Tibial artery (tissue), 4 donors: ENCODE results near the gene MMAA.
"Not testable (repeated sequence)": the region's sequence is repeated elsewhere in the genome, so short reads cannot be mapped to it uniquely, and the experiment has no call there.

ENCODE experiments used
- DNase-seq, 2 donors: peaks; one replicate each; pipeline ENCODE4 v3.0.0-alpha.2; 2019
- H3K27ac ChIP-seq, 2 donors: fragments of 200-600 bp; sonication (generic) in 1 of 2; 1 replicate in 1 of 2; 2 replicates in 1 of 2; pipeline ENCODE4 v1.5.1; 2018 to 2019; ENCODE audit warnings: mild to moderate bottlenecking in 1 of 2
- H3K27me3 ChIP-seq, 2 donors: fragments of 200-600 bp; sonication (generic) in 1 of 2; one replicate each; pipeline versions ENCODE4 v1.5.1 to v1.6.0; 2016 to 2019
- H3K36me3 ChIP-seq, 3 donors: fragments of 200-600 bp; sonication (generic) in 2 of 3; one replicate each; pipeline ENCODE4 v1.5.1; 2016 to 2019; ENCODE audit warnings: mild to moderate bottlenecking in 2 of 3
- H3K4me1 ChIP-seq, 4 donors: fragments of 200-600 bp; sonication (generic) in 2 of 4; 1 replicate in 3 of 4; 2 replicates in 1 of 4; pipeline ENCODE4 v1.5.1; 2016 to 2019
- H3K4me3 ChIP-seq, 2 donors: fragments of 200-600 bp; sonication (generic) in 1 of 2; 1 replicate in 1 of 2; 2 replicates in 1 of 2; pipeline ENCODE4 v1.5.1; 2018 to 2019; ENCODE audit warnings: mild to moderate bottlenecking in 2 of 2
- H3K9me3 ChIP-seq, 3 donors: fragments of 200-600 bp; sonication (generic) in 1 of 3; one replicate each; pipeline ENCODE4 v1.5.1; 2016 to 2019
- intact Hi-C: fragments of 100-400 bp; cut with DNase I; formaldehyde crosslinking; loops from one replicate; pipeline ENCODE4 v1.15.0; 2023; ENCODE audit warnings: low total_unique reads
- TF ChIP-seq, protein P1 (sequence below), 2 experiments: fragments of 200-600 bp in 1 of 2; fragments of 450-650 bp in 1 of 2; IDR thresholded peaks; one replicate each; pipeline ENCODE4 v1.5.1; 2017 to 2019; ENCODE audit warnings: antibody characterized with exemption in 2 of 2, mild to moderate bottlenecking in 1 of 2, moderate library complexity in 1 of 2

The MMAA gene

DNA sequence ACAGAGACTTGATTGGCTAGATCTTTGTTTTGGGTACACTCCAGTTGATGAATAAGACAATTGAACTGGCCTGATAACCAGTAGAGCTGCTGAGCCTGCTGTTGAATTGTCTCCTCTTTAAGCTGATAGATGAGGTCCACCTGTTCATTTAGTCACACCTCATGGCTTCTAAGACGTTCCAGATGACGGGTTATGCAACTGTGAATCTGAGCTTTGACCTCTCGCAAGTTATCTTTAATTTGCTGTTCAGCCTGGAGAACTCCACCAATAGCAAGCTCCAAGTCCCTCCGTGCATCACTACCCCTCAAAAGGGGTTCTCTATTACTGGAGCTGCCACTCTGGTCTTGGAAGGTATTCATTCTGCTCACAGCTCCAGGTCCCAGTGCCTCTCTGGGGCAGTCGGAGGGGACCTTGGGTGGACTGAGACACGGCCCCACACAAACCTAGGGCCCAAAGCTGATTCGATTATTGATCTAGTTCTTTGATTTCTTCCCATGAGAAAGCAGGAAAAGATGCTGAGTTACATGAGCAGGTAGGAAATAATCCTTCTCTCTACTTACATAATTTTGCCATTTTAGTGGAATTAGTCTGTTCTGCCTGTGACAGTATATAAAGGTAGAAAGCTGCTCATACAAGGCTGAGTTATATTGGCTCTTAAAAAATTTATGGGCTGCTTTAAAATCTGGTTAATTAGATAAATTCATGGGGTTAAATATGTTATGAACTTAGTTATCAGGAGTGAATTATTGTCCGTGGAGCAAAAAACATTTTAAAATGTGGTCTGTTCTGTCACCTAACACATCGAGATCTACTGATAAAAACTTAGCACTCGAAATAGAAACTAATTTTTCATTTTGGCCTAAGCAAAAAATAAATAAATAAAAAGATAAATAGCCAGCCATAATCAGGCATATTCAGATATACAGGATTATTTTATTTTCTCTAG, 6.8 kb downstream of the MMAA start:
- no peaks in the 10 kb centered on the region for H3K36me3 ChIP-seq
- no peaks in the 10 kb centered on the region for H3K27me3 ChIP-seq
- no peak for DNase-seq
- no peak overlapping the region for H3K4me3 ChIP-seq
- TF ChIP-seq, protein P1, sequence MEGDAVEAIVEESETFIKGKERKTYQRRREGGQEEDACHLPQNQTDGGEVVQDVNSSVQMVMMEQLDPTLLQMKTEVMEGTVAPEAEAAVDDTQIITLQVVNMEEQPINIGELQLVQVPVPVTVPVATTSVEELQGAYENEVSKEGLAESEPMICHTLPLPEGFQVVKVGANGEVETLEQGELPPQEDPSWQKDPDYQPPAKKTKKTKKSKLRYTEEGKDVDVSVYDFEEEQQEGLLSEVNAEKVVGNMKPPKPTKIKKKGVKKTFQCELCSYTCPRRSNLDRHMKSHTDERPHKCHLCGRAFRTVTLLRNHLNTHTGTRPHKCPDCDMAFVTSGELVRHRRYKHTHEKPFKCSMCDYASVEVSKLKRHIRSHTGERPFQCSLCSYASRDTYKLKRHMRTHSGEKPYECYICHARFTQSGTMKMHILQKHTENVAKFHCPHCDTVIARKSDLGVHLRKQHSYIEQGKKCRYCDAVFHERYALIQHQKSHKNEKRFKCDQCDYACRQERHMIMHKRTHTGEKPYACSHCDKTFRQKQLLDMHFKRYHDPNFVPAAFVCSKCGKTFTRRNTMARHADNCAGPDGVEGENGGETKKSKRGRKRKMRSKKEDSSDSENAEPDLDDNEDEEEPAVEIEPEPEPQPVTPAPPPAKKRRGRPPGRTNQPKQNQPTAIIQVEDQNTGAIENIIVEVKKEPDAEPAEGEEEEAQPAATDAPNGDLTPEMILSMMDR (IDR thresholded peaks at IDR 0.05) = no peak
- peaks cover 0 to 7% (median 1%) of the 10 kb centered on the region in 4 donors for H3K4me1 ChIP-seq
- H3K9me3 ChIP-seq = no peaks in the 10 kb centered on the region
- no peak overlapping the region for H3K27ac ChIP-seq
- intact Hi-C loops = no loop called here

DNA sequence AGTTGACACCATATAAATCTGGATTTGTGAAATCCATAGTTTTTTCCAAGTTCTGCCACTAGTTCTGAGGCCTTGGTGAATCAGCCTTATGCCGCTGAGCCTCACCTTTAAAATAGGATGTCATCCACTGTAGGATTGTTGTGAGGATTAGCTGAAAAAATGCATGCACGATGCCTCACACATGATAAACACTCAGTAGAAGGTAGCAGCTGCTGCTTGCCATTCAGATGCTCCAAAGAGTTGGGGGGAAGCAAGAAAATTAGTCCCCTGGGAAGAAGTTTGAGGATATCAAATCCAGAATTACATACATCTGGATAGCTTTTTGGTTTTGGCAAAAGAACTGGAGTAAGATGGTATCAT, 7.4 kb downstream of the MMAA start:
- H3K36me3 ChIP-seq = no peaks in the 10 kb centered on the region
- TF ChIP-seq, protein P1 (IDR thresholded peaks at IDR 0.05) = no peak
- H3K4me1 ChIP-seq = peaks cover 0 to under 1% (median 0%) of the 10 kb centered on the region in 4 donors
- no peaks in the 10 kb centered on the region for H3K27me3 ChIP-seq
- no peaks in the 10 kb centered on the region for H3K9me3 ChIP-seq
- DNase-seq = no peak
- H3K27ac ChIP-seq = no peak overlapping the region
- no peak overlapping the region for H3K4me3 ChIP-seq
- intact Hi-C loops = no loop called here

DNA sequence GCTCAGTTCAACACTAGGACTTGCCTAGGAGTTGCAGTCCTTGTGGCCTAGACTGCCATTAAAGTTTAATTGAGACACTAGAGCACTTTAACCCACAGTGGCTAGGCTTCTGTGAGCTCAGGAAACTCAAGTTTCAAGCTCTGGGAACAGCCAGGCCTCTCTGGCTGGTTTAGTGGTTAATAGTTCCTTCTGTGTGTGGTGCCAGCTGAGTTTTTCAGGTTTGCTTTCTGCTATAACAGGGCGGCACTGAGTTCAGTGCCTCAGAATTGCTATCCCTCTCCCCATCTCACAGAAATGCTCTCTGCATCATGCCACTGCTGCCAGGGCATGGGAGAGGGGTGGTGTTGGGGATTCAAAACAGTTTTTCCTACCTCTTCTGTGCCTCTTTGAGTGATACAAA, 15.9 kb downstream of the MMAA start:
- Histone ChIP-seq H3K36me3 (peaks cover 0 to 5% (median 0%) of the 10 kb centered on the region in 3 donors), H3K27me3 (no peaks in the 10 kb centered on the region), H3K4me1 (peaks cover 0 to 7% (median 1%) of the 10 kb centered on the region in 4 donors), H3K9me3 (no peaks in the 10 kb centered on the region), H3K4me3 (no peak overlapping the region), H3K27ac (no peak overlapping the region)
- DNase-seq = no peak
- intact Hi-C loops = no loop called here
- TF ChIP-seq, protein P1 (IDR thresholded peaks at IDR 0.05) = no peak

DNA sequence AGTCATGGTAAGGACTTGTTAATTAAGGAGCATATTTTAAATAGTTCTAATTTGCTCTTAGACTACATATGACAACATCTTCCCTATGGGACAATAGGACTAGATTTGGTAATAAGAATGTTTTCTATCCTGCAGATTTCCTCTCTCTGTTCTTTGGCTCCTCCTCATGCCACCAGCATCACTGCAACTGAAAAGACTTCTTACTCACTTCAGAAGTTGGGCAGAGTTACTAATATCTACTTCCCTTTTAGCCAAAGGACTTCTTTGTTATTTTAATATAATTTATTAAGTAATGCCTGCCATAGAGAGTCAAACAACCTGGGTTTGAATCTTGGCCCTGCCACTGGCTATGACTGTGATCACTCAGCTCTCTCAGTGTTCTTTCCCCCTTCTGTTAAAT, 16.4 kb downstream of the MMAA start:
- DNase-seq = no peak
- no peaks in the 10 kb centered on the region for H3K9me3 ChIP-seq

DNA sequence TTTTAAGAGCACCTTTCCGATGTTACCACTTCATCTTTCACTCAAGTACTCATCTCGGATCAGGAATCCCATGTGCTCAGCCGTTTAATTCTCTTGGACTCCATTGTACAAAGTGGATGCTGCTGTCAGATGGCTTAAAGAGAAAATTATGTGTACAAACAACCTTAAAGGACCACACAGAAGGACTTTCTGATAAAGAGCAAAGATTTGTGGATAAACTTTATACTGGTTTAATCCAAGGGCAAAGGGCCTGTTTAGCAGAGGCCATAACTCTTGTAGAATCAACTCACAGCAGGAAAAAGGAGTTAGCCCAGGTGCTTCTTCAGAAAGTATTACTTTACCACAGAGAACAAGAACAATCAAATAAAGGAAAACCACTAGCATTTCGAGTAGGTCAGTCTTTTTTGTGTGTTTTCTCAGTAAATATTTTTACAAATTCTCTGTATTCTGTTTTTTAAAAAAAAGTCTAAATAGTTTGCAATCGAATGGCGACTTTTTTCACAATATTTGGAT, 20.1 kb downstream of the MMAA start:
- H3K4me1 ChIP-seq = peaks cover 0 to 16% (median 3%) of the 10 kb centered on the region in 4 donors
- no peak for DNase-seq
- H3K4me3 ChIP-seq = no peak overlapping the region
- no peak overlapping the region for H3K27ac ChIP-seq
- H3K27me3 ChIP-seq = no peaks in the 10 kb centered on the region
- intact Hi-C loops = no loop called here
- TF ChIP-seq, protein P1 (IDR thresholded peaks at IDR 0.05) = no peak
- H3K36me3 ChIP-seq = peaks cover 0 to 8% (median 5%) of the 10 kb centered on the region in 3 donors
- no peaks in the 10 kb centered on the region for H3K9me3 ChIP-seq

More for the DNA sequence above, 16.4 kb downstream of the MMAA start:
- H3K4me3 ChIP-seq = no peak overlapping the region
- peaks cover 0 to 5% (median 0%) of the 10 kb centered on the region in 3 donors for H3K36me3 ChIP-seq
- no peak overlapping the region for H3K27ac ChIP-seq
- no peaks in the 10 kb centered on the region for H3K27me3 ChIP-seq
- H3K4me1 ChIP-seq = peaks cover 0 to 12% (median 3%) of the 10 kb centered on the region in 4 donors
- TF ChIP-seq, protein P1 (IDR thresholded peaks at IDR 0.05) = no peak
- intact Hi-C loops = no loop called here

DNA sequence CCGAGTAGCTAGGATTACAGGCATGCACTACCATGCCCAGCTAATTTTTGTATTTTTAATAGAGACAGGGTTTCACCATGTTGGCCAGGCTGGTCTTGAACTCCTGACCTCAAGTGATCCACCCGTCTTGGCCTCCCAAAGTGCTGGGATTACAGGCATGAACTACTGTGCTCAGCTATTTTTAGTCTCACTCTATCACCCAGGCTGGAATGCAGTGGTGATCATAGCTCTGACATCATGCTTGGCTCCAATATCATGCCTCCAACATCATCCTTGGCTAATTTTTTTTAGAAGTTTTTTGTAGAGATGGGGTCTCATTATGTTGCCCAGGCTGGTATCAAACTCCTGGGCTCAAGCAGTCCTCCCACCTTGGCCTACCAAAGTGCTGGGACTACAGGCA, 21.1 kb downstream of the MMAA start:
- H3K36me3 ChIP-seq, H3K4me3 ChIP-seq, H3K27me3 ChIP-seq, intact Hi-C loops, H3K9me3 ChIP-seq, DNase-seq: not testable (repeated sequence)
- Histone ChIP-seq H3K4me1 (peaks cover 0 to 16% (median 3%) of the 10 kb centered on the region in 4 donors), H3K27ac (peak overlapping the region; percentile 10 to 22)
